Measurements from ENCODE around the gene PRKN. TPM values are rescaled to one million over a fixed set of nuclear protein-coding genes. Genes with fewer than 3 reads are reported as not detected.

The PRKN gene
- total and polyA plus RNA-seq, 2 donors (not counting 3 experiments of a cell fraction or from before 2014, with no cell fraction given), result 0.06 TPM; not detected in 1

GRCh38 chr6:161368514-161368913 lies 1359.1 kb downstream of the PRKN start:
- Histone ChIP-seq H3K9me3 (replicated peaks; ENCODE audit: control insufficient read depth, insufficient read depth, low read length) (no peaks in the 10 kb centered on the region), H3K4me2 (ENCODE audit: insufficient read depth, low read length) (no peak overlapping the region), H3K9ac (replicated peaks; ENCODE audit: extremely low read depth, insufficient read depth, low read length) (no peak overlapping the region), H3K27ac (ENCODE audit: insufficient read depth, low read depth, low read length) (no peak overlapping the region), H4K20me1 (replicated peaks; ENCODE audit: control insufficient read depth, extremely low read depth, insufficient read depth, low read length) (no peaks in the 10 kb centered on the region), H3K9me1 (replicated peaks; ENCODE audit: control insufficient read depth, extremely low read depth, insufficient read depth, low read length) (no peaks in the 10 kb centered on the region), H2AFZ (ENCODE audit: low read depth, low read length) (no peak overlapping the region), H3K4me3 (replicated peaks in 1 of 3; ENCODE audit: insufficient read depth in 1 of 3, low read depth in 1 of 3, low read length in 3 of 3) (no peak overlapping the region), H3K36me3 (ENCODE audit: control insufficient read depth in 2 of 2, extremely low read depth in 1 of 2, insufficient read depth in 2 of 2, low read length in 2 of 2) (no peaks in the 10 kb centered on the region), H3K4me1 (ENCODE audit: control insufficient read depth, extremely low read depth, insufficient read depth, low read length) (no peaks in the 10 kb centered on the region), H3K79me2 (ENCODE audit: control insufficient read depth, insufficient read depth, low read length) (no peaks in the 10 kb centered on the region), H3K27me3 (ENCODE audit: control insufficient read depth in 2 of 2, insufficient read depth in 2 of 2, low read length in 2 of 2) (no peaks in the 10 kb centered on the region)
- no peak for DNase-seq (ENCODE audit: low read depth, low spot score)
- dilution Hi-C loops (cut with MboI; ENCODE audit: extremely low pct_ligation_motif_present, low sequenced_read_pairs) (no loop called here), intact Hi-C loops (cut with micrococcal nuclease) (no loop called here)
- POLR2A ChIA-PET, result no interaction called here
- TF ChIP-seq GATA2 (IDR thresholded peaks at IDR 0.05; ENCODE audit: insufficient read depth, insufficient read length, low read depth, low read length), result no peak
- no peak for TF ChIP-seq EZH2 (IDR thresholded peaks at IDR 0.05; ENCODE audit: borderline replicate concordance, low read depth, low read length, severe bottlenecking)
- no peak for TF ChIP-seq JUN (IDR thresholded peaks at IDR 0.05; ENCODE audit: borderline replicate concordance, insufficient read depth, insufficient read length, low read depth)
- TF ChIP-seq POLR2A (IDR thresholded peaks at IDR 0.05; ENCODE audit: low read depth, low read length), result no peak
- TF ChIP-seq MYC (IDR thresholded peaks at IDR 0.05; ENCODE audit: low read depth, low read length), result no peak
- TF ChIP-seq, protein P1, sequence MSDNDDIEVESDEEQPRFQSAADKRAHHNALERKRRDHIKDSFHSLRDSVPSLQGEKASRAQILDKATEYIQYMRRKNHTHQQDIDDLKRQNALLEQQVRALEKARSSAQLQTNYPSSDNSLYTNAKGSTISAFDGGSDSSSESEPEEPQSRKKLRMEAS (IDR thresholded peaks at IDR 0.05; ENCODE audit: insufficient read depth, insufficient read length), result no peak
- no peak for TF ChIP-seq POLR2AphosphoS5 (IDR thresholded peaks at IDR 0.05; ENCODE audit: insufficient read depth, low read depth, low read length)
- TF ChIP-seq FOS (IDR thresholded peaks at IDR 0.05; ENCODE audit: borderline replicate concordance, insufficient read depth, low read length), result no peak
- no peak for TF ChIP-seq CTCF (IDR thresholded peaks at IDR 0.05; ENCODE audit: extremely low read depth in 1 of 2, insufficient read depth in 1 of 2, low read depth in 1 of 2, low read length in 2 of 2)
- no TSS peak for BruUV-seq (replicated peaks)
- FAIRE-seq, result no peak
- CTCF ChIA-PET, result interaction anchor here (1.0 to 2.6 kb wide), 4 partner anchors 435 to 848 kb away, joined by 3 to 17 read pairs (median 4); no protein-coding TSS in a partner anchor

Measured in endothelial cell of umbilical vein (primary cell).